ENCODE measurements around the gene ELAVL2. TPM values are rescaled to one million over a fixed set of nuclear protein-coding genes. Genes with fewer than 3 reads are reported as not detected.

Gene ELAVL2
- total and polyA plus RNA-seq, 2 of the 4 experiments (the other 2 are of a cell fraction): 0.36 TPM; not detected in 1

GRCh38 chr9:23796209-23796608, 29.8 kb downstream of the ELAVL2 start:
- Histone ChIP-seq H2BK5ac (ENCODE audit: low read depth, low read length, poor library complexity, severe bottlenecking) (no peak overlapping the region), H4K20me1 (ENCODE audit: insufficient read depth, low read length) (no peaks in the 10 kb centered on the region), H2BK15ac (ENCODE audit: low read depth, low read length) (no peak overlapping the region), H4K8ac (ENCODE audit: low read depth in 2 of 2, low read length in 2 of 2) (no peak overlapping the region), H2BK120ac (ENCODE audit: low read depth, low read length) (no peak overlapping the region), H3K27ac (ENCODE audit: insufficient read depth, low read length) (no peak overlapping the region), H3K14ac (replicated peaks; ENCODE audit: low read depth, low read length) (no peak overlapping the region), H3K4me1 (ENCODE audit: control insufficient read depth, insufficient read depth, low read length) (no peaks in the 10 kb centered on the region), H3K4ac (ENCODE audit: low read depth, low read length) (no peak overlapping the region), H2AK5ac (ENCODE audit: low read depth, low read length) (no peak overlapping the region), H4K91ac (ENCODE audit: insufficient read depth, low read depth, low read length) (no peak overlapping the region), H3K4me3 (ENCODE audit: insufficient read depth, low read depth, low read length) (no peak overlapping the region), H3K23ac (ENCODE audit: low read depth, low read length) (no peak overlapping the region), H3K56ac (ENCODE audit: extremely low read depth, insufficient read depth, low read length) (no peak overlapping the region), H3K79me1 (ENCODE audit: low read depth in 1 of 2, low read length in 2 of 2) (no peaks in the 10 kb centered on the region), H2AFZ (replicated peaks; ENCODE audit: low read length, poor library complexity) (no peak overlapping the region), H3K9me3 (ENCODE audit: control insufficient read depth, insufficient read depth, low read length) (no peaks in the 10 kb centered on the region), H2AK9ac (replicated peaks; ENCODE audit: low read depth, low read length, poor library complexity) (no peak overlapping the region), H4K5ac (ENCODE audit: low read depth, low read length) (no peak overlapping the region), H2BK20ac (ENCODE audit: low read depth, low read length) (no peak overlapping the region), H3K9ac (ENCODE audit: low read depth, low read length) (no peak overlapping the region), H3K4me2 (ENCODE audit: low read depth, low read length) (no peak overlapping the region), H3K18ac (ENCODE audit: low read depth, low read length) (no peak overlapping the region), H3K36me3 (ENCODE audit: control insufficient read depth, insufficient read depth, low read length) (no peaks in the 10 kb centered on the region), H3K9me1 (ENCODE audit: insufficient read depth, low read length) (no peaks in the 10 kb centered on the region), H3K27me3 (ENCODE audit: control insufficient read depth, insufficient read depth, low read length) (no peaks in the 10 kb centered on the region)
- ATAC-seq (ENCODE audit: low read depth): no peak
- in situ Hi-C loops (cut with MboI; ENCODE audit: low sequenced_read_pairs) (no loop called here), intact Hi-C loops (cut with micrococcal nuclease) (no loop called here), dilution Hi-C loops (cut with HindIII; ENCODE audit: low sequenced_read_pairs, unreplicated experiment) (no loop called here)
- TF ChIP-seq SMC3 (IDR thresholded peaks at IDR 0.05; ENCODE audit: low read depth, low read length) (no peak), RCOR1 (IDR thresholded peaks at IDR 0.05; ENCODE audit: insufficient replicate concordance, low read length) (no peak), FOS (IDR thresholded peaks at IDR 0.05; ENCODE audit: low read depth, low read length) (no peak), USF2 (IDR thresholded peaks at IDR 0.05; ENCODE audit: low read depth, low read length) (no peak), RFX5 (IDR thresholded peaks at IDR 0.05; ENCODE audit: low read depth, low read length) (no peak)
- ChIA-PET POLR2A (ENCODE audit: unreplicated experiment) (no interaction called here), CTCF (no interaction called here)
- DNase-seq: no peak
- BruUV-seq (replicated peaks): no TSS peak
- no CpG with 5 or more reads among the region's 3 CpGs for WGBS, 2 experiments (ENCODE audit: extremely low coverage in 2 of 2, insufficient read length in 1 of 2)
